ENCODE measurements around the gene OR4N5. TPM values are rescaled to one million over a fixed set of nuclear protein-coding genes. Genes with fewer than 3 reads are reported as not detected.
"Not testable (repeated sequence)": the region's sequence is repeated elsewhere in the genome, so short reads cannot be mapped to it uniquely, and the experiment has no call there.

OR4N5 gene
- total and polyA plus RNA-seq, 2 experiments from 2014 or later = not detected

- Mint-ChIP-seq H3K27me3 (ENCODE audit: insufficient read depth, low read depth, poor library complexity) (peaks cover 8% of the 10 kb centered on the region), H3K4me1 (no peaks in the 10 kb centered on the region), H3K36me3 (ENCODE audit: low read depth) (peaks cover 15% of the 10 kb centered on the region), H3K9me3 (peaks cover 91% of the 10 kb centered on the region), H3K4me3 (no peak overlapping the region), H3K27ac (no peak overlapping the region)
- H3K79me2 ChIP-seq (replicated peaks; ENCODE audit: insufficient read depth) = no peaks in the 10 kb centered on the region
- H4K20me1 ChIP-seq (replicated peaks; ENCODE audit: insufficient read depth) = no peaks in the 10 kb centered on the region
- no peaks in the 10 kb centered on the region for H3K9me2 ChIP-seq (ENCODE audit: insufficient read depth)
- TF ChIP-seq NANOG (IDR thresholded peaks at IDR 0.05; ENCODE audit: borderline replicate concordance) (no peak), EZH2phosphoT487 (IDR thresholded peaks at IDR 0.05; ENCODE audit: unreplicated experiment) (no peak), JUNB (IDR thresholded peaks at IDR 0.05; ENCODE audit: unreplicated experiment) (no peak), ETS1 (IDR thresholded peaks at IDR 0.05) (no peak), EZH2 (IDR thresholded peaks at IDR 0.05; ENCODE audit: low read depth, unreplicated experiment) (no peak)
- no peak for DNase-seq (ENCODE audit: low spot score)
- peaks cover 7% of the 10 kb centered on the region; the same call in 1 of the 2 replicates for H3K36me3 ChIP-seq (ENCODE audit: insufficient read depth)
- no peak overlapping the region for H2AFZ ChIP-seq
- no peak for ATAC-seq
- H3K4me3 ChIP-seq = no peak overlapping the region
- no peaks in the 10 kb centered on the region for H3K4me1 ChIP-seq (ENCODE audit: insufficient read depth)
- no peak overlapping the region for H3K27ac ChIP-seq (ENCODE audit: low read depth)
- H3K4me2 ChIP-seq = no peak overlapping the region
- H3K27me3 ChIP-seq (ENCODE audit: insufficient read depth) = no peaks in the 10 kb centered on the region
- no peaks in the 10 kb centered on the region for H3F3A ChIP-seq (replicated peaks; ENCODE audit: low read depth)
Observed at GRCh38 chr14:20167091-20167490, 28.5 kb downstream of the OR4N5 start.

- H3K36me3 Mint-ChIP-seq (ENCODE audit: low read depth) = peaks cover 17% of the 10 kb centered on the region
- DNase-seq (ENCODE audit: low spot score); H3K27me3 Mint-ChIP-seq (ENCODE audit: insufficient read depth, low read depth, poor library complexity); H3K4me3 ChIP-seq; H3K27ac Mint-ChIP-seq; H3K27me3 ChIP-seq (ENCODE audit: insufficient read depth); H3K4me3 Mint-ChIP-seq; H2AFZ ChIP-seq; H3K4me2 ChIP-seq; H3F3A ChIP-seq (replicated peaks; ENCODE audit: low read depth); H4K20me1 ChIP-seq (replicated peaks; ENCODE audit: insufficient read depth); H3K79me2 ChIP-seq (replicated peaks; ENCODE audit: insufficient read depth); H3K27ac ChIP-seq (ENCODE audit: low read depth); H3K4me1 Mint-ChIP-seq; H3K9me2 ChIP-seq (ENCODE audit: insufficient read depth); H3K4me1 ChIP-seq (ENCODE audit: insufficient read depth); H3K36me3 ChIP-seq (ENCODE audit: insufficient read depth); ATAC-seq: not testable (repeated sequence)
- H3K9me3 Mint-ChIP-seq = peaks cover 90% of the 10 kb centered on the region
Observed at GRCh38 chr14:20169852-20170251, 31.2 kb downstream of the OR4N5 start.

GRCh38 chr14:20174205-20174604 is 35.6 kb downstream of the OR4N5 start:
- not testable (repeated sequence) for H3K27ac Mint-ChIP-seq; H3K4me2 ChIP-seq; H4K20me1 ChIP-seq (replicated peaks; ENCODE audit: insufficient read depth); H3K27me3 ChIP-seq (ENCODE audit: insufficient read depth); ATAC-seq; H3K27me3 Mint-ChIP-seq (ENCODE audit: insufficient read depth, low read depth, poor library complexity); H3K36me3 ChIP-seq (ENCODE audit: insufficient read depth); H3K4me3 ChIP-seq; DNase-seq (ENCODE audit: low spot score); H3K4me1 Mint-ChIP-seq; H3K4me1 ChIP-seq (ENCODE audit: insufficient read depth); H3K27ac ChIP-seq (ENCODE audit: low read depth); H3F3A ChIP-seq (replicated peaks; ENCODE audit: low read depth); H3K9me2 ChIP-seq (ENCODE audit: insufficient read depth); H2AFZ ChIP-seq; H3K4me3 Mint-ChIP-seq; H3K79me2 ChIP-seq (replicated peaks; ENCODE audit: insufficient read depth)
- H3K36me3 Mint-ChIP-seq (ENCODE audit: low read depth) = peaks cover 25% of the 10 kb centered on the region
- H3K9me3 Mint-ChIP-seq = peaks cover 93% of the 10 kb centered on the region

GRCh38 chr14:20176330-20176729 is 37.7 kb downstream of the OR4N5 start:
- ATAC-seq = no peak
- H3K4me2 ChIP-seq = no peak overlapping the region
- no peaks in the 10 kb centered on the region for H3K9me2 ChIP-seq (ENCODE audit: insufficient read depth)
- no peaks in the 10 kb centered on the region for H3K79me2 ChIP-seq (replicated peaks; ENCODE audit: insufficient read depth)
- no peaks in the 10 kb centered on the region for H3F3A ChIP-seq (replicated peaks; ENCODE audit: low read depth)
- no peaks in the 10 kb centered on the region for H3K27me3 ChIP-seq (ENCODE audit: insufficient read depth)
- H4K20me1 ChIP-seq (replicated peaks; ENCODE audit: insufficient read depth) = no peaks in the 10 kb centered on the region
- H3K4me1 ChIP-seq (ENCODE audit: insufficient read depth) = no peaks in the 10 kb centered on the region
- peaks cover 21% of the 10 kb centered on the region for H3K36me3 Mint-ChIP-seq (ENCODE audit: low read depth)
- no peaks in the 10 kb centered on the region for H3K4me1 Mint-ChIP-seq
- peaks cover 9% of the 10 kb centered on the region for H3K27me3 Mint-ChIP-seq (ENCODE audit: insufficient read depth, low read depth, poor library complexity)
- H3K4me3 Mint-ChIP-seq = no peak overlapping the region
- no peaks in the 10 kb centered on the region for H3K36me3 ChIP-seq (ENCODE audit: insufficient read depth)
- no peak overlapping the region for H3K4me3 ChIP-seq
- H3K9me3 Mint-ChIP-seq = peaks cover 92% of the 10 kb centered on the region
- DNase-seq (ENCODE audit: low spot score) = no peak
- no peak overlapping the region for H3K27ac ChIP-seq (ENCODE audit: low read depth)
- no peak overlapping the region for H2AFZ ChIP-seq
- H3K27ac Mint-ChIP-seq = no peak overlapping the region
- no peak for TF ChIP-seq EZH2 (IDR thresholded peaks at IDR 0.05; ENCODE audit: low read depth, unreplicated experiment)
- no peak for TF ChIP-seq REST (IDR thresholded peaks at IDR 0.05; ENCODE audit: unreplicated experiment)
- TF ChIP-seq NANOG (IDR thresholded peaks at IDR 0.05; ENCODE audit: borderline replicate concordance) = no peak
- no peak for TF ChIP-seq ZNF114 (CRISPR knock-in tag; IDR thresholded peaks at IDR 0.05)
- TF ChIP-seq JUNB (IDR thresholded peaks at IDR 0.05; ENCODE audit: unreplicated experiment) = no peak
- TF ChIP-seq ZNF331 (CRISPR knock-in tag; IDR thresholded peaks at IDR 0.05; ENCODE audit: low read depth) = no peak
- TF ChIP-seq ETS1 (IDR thresholded peaks at IDR 0.05) = no peak
- no peak for TF ChIP-seq POLR2AphosphoS5 (IDR thresholded peaks at IDR 0.05; ENCODE audit: low read depth)

Measured in GM23338 (cell line).